GM20000 (cell line): Measurements from ENCODE around the gene RPL23.

Experiments
- DNase-seq: peaks from one replicate; pipeline ENCODE4 v3.0.0; 2012; ENCODE audit warnings: low spot score
- TF ChIP-seq, protein P1 (sequence below): IDR thresholded peaks from 2 replicates; pipeline ENCODE4 v1.5.1; 2012; ENCODE audit warnings: mild to moderate bottlenecking, control low read depth; ENCODE audit errors: extremely low read depth, missing control alignments

RPL23 gene

DNA sequence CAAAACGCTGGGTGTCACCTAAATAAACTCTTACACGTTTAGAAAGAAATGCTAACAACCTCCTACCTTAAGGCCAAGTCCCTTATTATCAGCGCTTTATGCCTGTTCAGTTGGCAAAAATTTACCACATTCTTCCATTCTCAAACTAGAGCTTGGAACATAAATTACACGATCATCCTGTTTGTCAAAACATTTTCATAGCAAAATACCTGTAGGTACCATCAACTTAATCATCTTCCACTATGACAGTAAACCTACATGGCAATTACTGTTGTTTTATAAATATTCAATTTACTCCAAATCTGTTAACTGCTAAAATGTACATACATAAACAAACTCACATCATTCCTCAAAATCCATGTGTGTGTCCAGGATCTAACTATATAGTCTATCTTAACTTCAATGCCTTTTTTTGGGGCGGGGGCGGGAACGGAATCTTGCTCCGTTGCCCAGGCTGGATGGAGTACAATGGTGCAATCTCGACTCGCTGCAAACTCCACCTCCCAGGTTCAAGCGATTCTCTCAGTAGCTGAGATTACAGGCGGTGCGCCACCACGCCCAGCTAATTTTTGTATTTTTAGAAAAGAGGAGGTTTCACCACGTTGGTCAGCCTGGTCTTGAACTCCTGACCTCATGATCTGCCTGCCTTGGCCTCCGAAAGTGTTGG lies 4.4 kb downstream of the RPL23 start:
- TF ChIP-seq, protein P1, sequence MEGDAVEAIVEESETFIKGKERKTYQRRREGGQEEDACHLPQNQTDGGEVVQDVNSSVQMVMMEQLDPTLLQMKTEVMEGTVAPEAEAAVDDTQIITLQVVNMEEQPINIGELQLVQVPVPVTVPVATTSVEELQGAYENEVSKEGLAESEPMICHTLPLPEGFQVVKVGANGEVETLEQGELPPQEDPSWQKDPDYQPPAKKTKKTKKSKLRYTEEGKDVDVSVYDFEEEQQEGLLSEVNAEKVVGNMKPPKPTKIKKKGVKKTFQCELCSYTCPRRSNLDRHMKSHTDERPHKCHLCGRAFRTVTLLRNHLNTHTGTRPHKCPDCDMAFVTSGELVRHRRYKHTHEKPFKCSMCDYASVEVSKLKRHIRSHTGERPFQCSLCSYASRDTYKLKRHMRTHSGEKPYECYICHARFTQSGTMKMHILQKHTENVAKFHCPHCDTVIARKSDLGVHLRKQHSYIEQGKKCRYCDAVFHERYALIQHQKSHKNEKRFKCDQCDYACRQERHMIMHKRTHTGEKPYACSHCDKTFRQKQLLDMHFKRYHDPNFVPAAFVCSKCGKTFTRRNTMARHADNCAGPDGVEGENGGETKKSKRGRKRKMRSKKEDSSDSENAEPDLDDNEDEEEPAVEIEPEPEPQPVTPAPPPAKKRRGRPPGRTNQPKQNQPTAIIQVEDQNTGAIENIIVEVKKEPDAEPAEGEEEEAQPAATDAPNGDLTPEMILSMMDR, result no peak
- no peak for DNase-seq

GRCh38 chr17:38848557-38848891 lies 5.0 kb downstream of the RPL23 start:
- no peak for DNase-seq
- TF ChIP-seq, protein P1, result no peak

DNA sequence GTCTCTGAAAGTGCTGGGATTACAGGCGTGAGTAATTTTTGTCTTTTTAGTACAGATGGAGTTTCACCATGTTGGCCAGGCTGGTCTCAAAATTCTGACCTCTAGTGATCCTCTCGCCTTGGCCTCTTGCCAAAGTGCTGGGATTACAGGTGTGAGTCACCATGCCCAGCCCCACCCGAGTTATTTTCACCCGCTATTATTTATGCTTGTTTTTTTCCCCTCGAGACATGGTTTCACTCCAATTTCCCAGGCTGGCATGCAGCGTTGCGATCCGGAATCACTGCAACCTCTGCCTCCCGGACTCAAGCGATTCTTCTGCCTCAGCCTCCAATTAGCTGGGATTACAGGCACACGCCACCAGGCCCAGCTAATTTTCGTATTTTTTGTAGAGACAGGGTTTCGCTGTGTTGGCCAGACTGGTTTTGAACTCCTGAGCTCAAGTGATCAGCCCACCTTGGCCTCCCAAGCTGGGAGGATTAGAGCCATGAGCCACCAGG lies 9.2 kb downstream of the RPL23 start:
- DNase-seq, result no peak
- TF ChIP-seq, protein P1, result no peak

DNA sequence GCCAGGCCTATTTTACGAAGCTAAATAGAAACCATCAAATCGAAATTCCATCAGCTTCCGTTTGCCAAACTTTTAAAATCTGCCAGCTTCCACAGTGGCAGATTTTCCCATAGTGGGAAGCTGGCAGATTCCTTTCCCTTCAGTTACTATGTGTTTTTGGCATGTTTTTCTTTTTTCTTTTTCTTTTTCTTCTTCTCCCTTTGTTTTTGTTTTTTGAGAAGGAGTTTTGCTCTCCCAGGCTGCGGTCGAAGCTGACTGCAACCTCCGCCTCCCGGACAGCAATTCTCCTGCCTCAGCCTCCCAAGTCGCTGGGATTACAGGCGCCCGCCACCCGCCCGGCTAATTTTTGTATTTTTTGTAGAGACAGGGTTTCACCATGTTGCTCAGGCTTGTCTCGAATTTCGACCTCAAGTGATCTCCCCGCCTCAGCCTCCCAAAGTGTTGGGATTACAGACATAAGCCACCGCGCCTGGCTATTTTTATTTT lies 27.7 kb downstream of the RPL23 start:
- DNase-seq, result no peak
- TF ChIP-seq, protein P1, result no peak

DNA sequence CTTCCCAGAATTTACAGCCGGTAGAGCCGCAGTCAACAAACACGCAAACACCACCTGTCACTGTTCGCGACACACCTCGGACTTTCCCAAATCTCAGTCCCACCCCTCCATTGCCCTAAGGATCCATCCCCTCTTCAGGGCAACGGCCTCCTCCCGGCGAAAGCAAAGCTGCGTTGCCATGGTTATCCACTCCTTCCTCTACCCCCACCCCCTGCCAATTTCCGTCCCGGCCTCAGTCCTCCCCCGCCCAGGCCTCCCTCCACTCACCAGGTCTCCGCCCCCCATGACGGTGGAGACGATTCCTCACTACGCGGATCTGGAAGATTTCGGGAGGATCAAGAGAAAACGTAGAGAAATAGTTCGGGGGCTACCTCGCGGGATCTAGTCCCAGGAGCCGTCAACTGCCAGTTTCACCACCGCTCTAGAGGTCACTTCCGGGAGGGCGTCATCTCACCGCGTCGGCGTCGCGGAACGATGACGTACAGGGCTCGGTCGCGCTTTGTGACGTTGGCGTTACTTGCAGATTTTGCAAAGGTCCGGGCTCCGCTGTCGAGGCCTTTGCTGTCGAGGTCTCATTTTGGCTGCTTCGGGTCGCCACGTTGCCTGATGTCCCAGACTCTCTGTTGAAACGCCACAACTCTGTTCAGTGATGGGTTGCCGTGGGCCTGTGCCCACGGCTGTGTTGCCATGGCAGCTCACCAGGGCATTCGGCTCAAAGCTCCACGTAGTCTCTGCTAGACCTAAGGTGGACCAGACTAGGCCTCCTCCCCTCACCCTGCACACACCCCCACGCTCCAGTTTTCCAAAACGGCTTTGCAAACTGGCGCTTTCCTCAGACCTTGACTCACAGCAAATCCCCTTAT lies 28.4 kb downstream of the RPL23 start, which contains the start of gene CWC25:
Gene CWC25, minus strand, starts transcription at position 423 of the 863 bp plus-strand sequence. Its CDS starts 138 bp downstream, at position 285.
- DNase-seq, result peak; percentile 90
- TF ChIP-seq, protein P1, result no peak

GRCh38 chr17:38815576-38816193 lies 37.8 kb downstream of the RPL23 start:
- TF ChIP-seq, protein P1, result no peak
- DNase-seq, result no peak
